ENCODE data around the gene FAM180A.
A peak's percentile ranks its signal among the peaks of the same experiment; 100 is the strongest.

Gene FAM180A

GRCh38 chr7:135748770-135749169 lies at the start of gene FAM180A:
FAM180A (minus strand) TSS chr7:135748813; CDS start chr7:135748580, 233 bp downstream.
- peaks cover 41% of the 10 kb centered on the region for H3K27me3 Mint-ChIP-seq
- H3K4me1 Mint-ChIP-seq: no peaks in the 10 kb centered on the region
- no peak for ATAC-seq (replicated peaks; ENCODE audit: extremely low read depth, poor library complexity, severe bottlenecking)
- peaks cover 2% of the 10 kb centered on the region for H3K36me3 Mint-ChIP-seq (ENCODE audit: insufficient read depth)
- H3K27ac Mint-ChIP-seq (ENCODE audit: low read depth): no peak within 1 kb of the TSS
- H3K4me3 Mint-ChIP-seq: no peak within 1 kb of the TSS
- no peak for DNase-seq (ENCODE audit: low spot score in 2 of 2)
- H3K9me3 Mint-ChIP-seq: no peaks in the 10 kb centered on the region

GRCh38 chr7:135798095-135798494 lies 49.5 kb upstream of the FAM180A start:
- Mint-ChIP-seq H3K27ac (ENCODE audit: low read depth) (no peak overlapping the region), H3K9me3 (no peaks in the 10 kb centered on the region), H3K4me3 (no peak overlapping the region), H3K36me3 (ENCODE audit: insufficient read depth) (no peaks in the 10 kb centered on the region), H3K27me3 (peaks cover 28% of the 10 kb centered on the region), H3K4me1 (peaks cover 9% of the 10 kb centered on the region)
- ATAC-seq (replicated peaks; ENCODE audit: extremely low read depth, poor library complexity, severe bottlenecking) (no peak), DNase-seq (ENCODE audit: low spot score in 2 of 2) (no peak)

- no peaks in the 10 kb centered on the region for H3K36me3 Mint-ChIP-seq (ENCODE audit: insufficient read depth)
- no peaks in the 10 kb centered on the region for H3K9me3 Mint-ChIP-seq
- DNase-seq (ENCODE audit: low spot score in 2 of 2) (no peak), ATAC-seq (replicated peaks; ENCODE audit: extremely low read depth, poor library complexity, severe bottlenecking) (no peak)
- no peak overlapping the region for H3K4me3 Mint-ChIP-seq
- H3K4me1 Mint-ChIP-seq: peaks cover 5% of the 10 kb centered on the region
- no peak overlapping the region for H3K27ac Mint-ChIP-seq (ENCODE audit: low read depth)
- peaks cover 30% of the 10 kb centered on the region for H3K27me3 Mint-ChIP-seq
Observed at GRCh38 chr7:135795846-135796570, 47.4 kb upstream of the FAM180A start.

- DNase-seq (ENCODE audit: low spot score in 2 of 2): no peak
- Mint-ChIP-seq H3K36me3 (ENCODE audit: insufficient read depth) (no peaks in the 10 kb centered on the region), H3K27me3 (peaks cover 27% of the 10 kb centered on the region), H3K4me1 (no peaks in the 10 kb centered on the region), H3K27ac (ENCODE audit: low read depth) (no peak overlapping the region), H3K4me3 (no peak overlapping the region), H3K9me3 (no peaks in the 10 kb centered on the region)
- ATAC-seq (replicated peaks; ENCODE audit: extremely low read depth, poor library complexity, severe bottlenecking): no peak
Observed at GRCh38 chr7:135793841-135794240, 45.2 kb upstream of the FAM180A start.

GRCh38 chr7:135792866-135793265 lies 44.3 kb upstream of the FAM180A start:
- DNase-seq (ENCODE audit: low spot score in 2 of 2): no peak
- no peak overlapping the region for H3K4me3 Mint-ChIP-seq
- no peaks in the 10 kb centered on the region for H3K9me3 Mint-ChIP-seq
- H3K27me3 Mint-ChIP-seq: peaks cover 25% of the 10 kb centered on the region
- H3K36me3 Mint-ChIP-seq (ENCODE audit: insufficient read depth): no peaks in the 10 kb centered on the region
- H3K4me1 Mint-ChIP-seq: no peaks in the 10 kb centered on the region
- no peak overlapping the region for H3K27ac Mint-ChIP-seq (ENCODE audit: low read depth)
- ATAC-seq (replicated peaks; ENCODE audit: extremely low read depth, poor library complexity, severe bottlenecking): no peak

- Mint-ChIP-seq H3K4me3 (no peak overlapping the region), H3K27ac (ENCODE audit: low read depth) (no peak overlapping the region), H3K9me3 (no peaks in the 10 kb centered on the region), H3K4me1 (no peaks in the 10 kb centered on the region), H3K27me3 (peaks cover 25% of the 10 kb centered on the region), H3K36me3 (ENCODE audit: insufficient read depth) (no peaks in the 10 kb centered on the region)
- DNase-seq (ENCODE audit: low spot score in 2 of 2): no peak
- ATAC-seq (replicated peaks; ENCODE audit: extremely low read depth, poor library complexity, severe bottlenecking): no peak
Observed at GRCh38 chr7:135792363-135792668, 43.7 kb upstream of the FAM180A start.

GRCh38 chr7:135791543-135792362 lies 43.1 kb upstream of the FAM180A start:
- no peak overlapping the region for H3K27ac Mint-ChIP-seq (ENCODE audit: low read depth)
- no peaks in the 10 kb centered on the region for H3K4me1 Mint-ChIP-seq
- no peak overlapping the region for H3K4me3 Mint-ChIP-seq
- no peaks in the 10 kb centered on the region for H3K9me3 Mint-ChIP-seq
- no peaks in the 10 kb centered on the region for H3K36me3 Mint-ChIP-seq (ENCODE audit: insufficient read depth)
- no peak for DNase-seq (ENCODE audit: low spot score in 2 of 2)
- H3K27me3 Mint-ChIP-seq: peaks cover 25% of the 10 kb centered on the region
- ATAC-seq (replicated peaks; ENCODE audit: extremely low read depth, poor library complexity, severe bottlenecking): no peak

- H3K9me3 Mint-ChIP-seq: no peaks in the 10 kb centered on the region
- H3K4me3 Mint-ChIP-seq: no peak overlapping the region
- H3K27me3 Mint-ChIP-seq: peaks cover 25% of the 10 kb centered on the region
- no peak overlapping the region for H3K27ac Mint-ChIP-seq (ENCODE audit: low read depth)
- H3K4me1 Mint-ChIP-seq: no peaks in the 10 kb centered on the region
- no peak for ATAC-seq (replicated peaks; ENCODE audit: extremely low read depth, poor library complexity, severe bottlenecking)
- no peaks in the 10 kb centered on the region for H3K36me3 Mint-ChIP-seq (ENCODE audit: insufficient read depth)
- DNase-seq (ENCODE audit: low spot score in 2 of 2): no peak
Observed at GRCh38 chr7:135790371-135790977, 41.9 kb upstream of the FAM180A start.

- Mint-ChIP-seq H3K4me1 (no peaks in the 10 kb centered on the region), H3K9me3 (no peaks in the 10 kb centered on the region), H3K27ac (ENCODE audit: low read depth) (no peak overlapping the region), H3K4me3 (no peak overlapping the region), H3K36me3 (ENCODE audit: insufficient read depth) (no peaks in the 10 kb centered on the region), H3K27me3 (peaks cover 25% of the 10 kb centered on the region)
- DNase-seq (ENCODE audit: low spot score in 2 of 2): no peak
- no peak for ATAC-seq (replicated peaks; ENCODE audit: extremely low read depth, poor library complexity, severe bottlenecking)
Observed at GRCh38 chr7:135789956-135790355, 41.3 kb upstream of the FAM180A start.

GRCh38 chr7:135789431-135789830 lies 40.8 kb upstream of the FAM180A start:
- Mint-ChIP-seq H3K4me1 (no peaks in the 10 kb centered on the region), H3K36me3 (ENCODE audit: insufficient read depth) (no peaks in the 10 kb centered on the region), H3K4me3 (no peak overlapping the region), H3K9me3 (no peaks in the 10 kb centered on the region), H3K27me3 (peaks cover 26% of the 10 kb centered on the region), H3K27ac (ENCODE audit: low read depth) (no peak overlapping the region)
- ATAC-seq (replicated peaks; ENCODE audit: extremely low read depth, poor library complexity, severe bottlenecking): no peak
- DNase-seq (ENCODE audit: low spot score in 2 of 2): no peak

- Mint-ChIP-seq H3K27ac (ENCODE audit: low read depth) (peak overlapping the region; percentile 5), H3K4me3 (no peak overlapping the region), H3K27me3 (peaks cover 23% of the 10 kb centered on the region), H3K9me3 (no peaks in the 10 kb centered on the region), H3K4me1 (no peaks in the 10 kb centered on the region), H3K36me3 (ENCODE audit: insufficient read depth) (peaks cover 1% of the 10 kb centered on the region)
- ATAC-seq (replicated peaks; ENCODE audit: extremely low read depth, poor library complexity, severe bottlenecking): no peak
- no peak for DNase-seq (ENCODE audit: low spot score in 2 of 2)
Observed at GRCh38 chr7:135786911-135787310, 38.3 kb upstream of the FAM180A start.

- Mint-ChIP-seq H3K36me3 (ENCODE audit: insufficient read depth) (peaks cover 1% of the 10 kb centered on the region), H3K27ac (ENCODE audit: low read depth) (no peak overlapping the region), H3K4me1 (no peaks in the 10 kb centered on the region), H3K9me3 (no peaks in the 10 kb centered on the region), H3K27me3 (peaks cover 23% of the 10 kb centered on the region), H3K4me3 (no peak overlapping the region)
- DNase-seq (ENCODE audit: low spot score in 2 of 2): no peak
- no peak for ATAC-seq (replicated peaks; ENCODE audit: extremely low read depth, poor library complexity, severe bottlenecking)
Observed at GRCh38 chr7:135785065-135785464, 36.5 kb upstream of the FAM180A start.

- no peaks in the 10 kb centered on the region for H3K9me3 Mint-ChIP-seq
- H3K27me3 Mint-ChIP-seq: peaks cover 18% of the 10 kb centered on the region
- no peak overlapping the region for H3K27ac Mint-ChIP-seq (ENCODE audit: low read depth)
- ATAC-seq (replicated peaks; ENCODE audit: extremely low read depth, poor library complexity, severe bottlenecking) (no peak), DNase-seq (ENCODE audit: low spot score in 2 of 2) (no peak)
- peaks cover 1% of the 10 kb centered on the region for H3K36me3 Mint-ChIP-seq (ENCODE audit: insufficient read depth)
- no peak overlapping the region for H3K4me3 Mint-ChIP-seq
- no peaks in the 10 kb centered on the region for H3K4me1 Mint-ChIP-seq
Observed at GRCh38 chr7:135784013-135784412, 35.4 kb upstream of the FAM180A start.

Measured in central memory CD8-positive, alpha-beta T cell (primary cell).